B cell (primary cell): ENCODE results near the gene CCDC85B. TPM values are rescaled to one million over a fixed set of nuclear protein-coding genes. Genes with fewer than 3 reads are reported as not detected.

Source experiments
- ATAC-seq: fragments of 200-7000 bp; cut with Tn5 transposase; one replicate; pipeline ENCODE4 v1.10.0; 2021; ENCODE audit warnings: low read depth, mild to moderate bottlenecking, moderate number of reproducible peaks, moderate library complexity
- CTCF ChIA-PET: fragments of 350-600 bp; sonication (Branson Sonifier 250); formaldehyde crosslinking; loops from one replicate; lab custom pipeline; 2021; ENCODE audit warnings: antibody characterized with exemption, inconsistent platforms; lab: Charles Lee
- POLR2A ChIA-PET: fragments of 350-600 bp; sonication (Branson Sonifier 250); formaldehyde crosslinking; loops from one replicate; lab custom pipeline; 2021; ENCODE audit warnings: antibody characterized with exemption; lab: Charles Lee
- DNase-seq: peaks from one replicate; pipeline ENCODE4 v3.0.0; 2013
- H2AFZ ChIP-seq: 2 replicates; pipeline ENCODE4 v1.6.1; 2012; ENCODE audit warnings: mild to moderate bottlenecking, low read depth, low read length; ENCODE audit not compliant: insufficient read depth, poor library complexity, severe bottlenecking
- H3K27ac ChIP-seq, 2 donors: 1 replicate in 1 of 2; 2 replicates in 1 of 2; pipeline ENCODE4 v1.5.1; 2012 to 2013; ENCODE audit warnings: low read length in 2 of 2, mild to moderate bottlenecking in 2 of 2, moderate library complexity in 1 of 2
- H3K27me3 ChIP-seq, 4 experiments: fragments of 200-600 bp in 1 of 4; sonication (generic) in 1 of 4; replicated peaks in 1 of 4; 1 replicate in 2 of 4; 2 replicates in 2 of 4; pipeline versions ENCODE4 v1.6.1 to v1.7.0; 2013 to 2016; ENCODE audit warnings: low read length in 3 of 4, mild to moderate bottlenecking in 2 of 4, mixed read lengths in 1 of 4, moderate library complexity in 1 of 4; ENCODE audit not compliant: insufficient read depth in 4 of 4, control insufficient read depth in 3 of 4; ENCODE audit errors: control extremely low read depth in 1 of 4
- H3K36me3 ChIP-seq, 2 experiments: replicated peaks in 1 of 2; 1 replicate in 1 of 2; 2 replicates in 1 of 2; pipeline versions ENCODE4 v1.6.1 to v1.7.1; 2013; ENCODE audit warnings: low read length in 1 of 2; ENCODE audit not compliant: insufficient read depth in 2 of 2, control insufficient read depth in 1 of 2; ENCODE audit errors: control extremely low read depth in 1 of 2, extremely low read depth in 1 of 2
- H3K4me1 ChIP-seq, 2 donors: fragments of 200-600 bp in 1 of 2; sonication (generic) in 1 of 2; 1 replicate in 1 of 2; 2 replicates in 1 of 2; pipeline versions ENCODE4 v1.5.1 to v1.6.1; 2013 to 2017; ENCODE audit warnings: low read length in 2 of 2; ENCODE audit not compliant: control insufficient read depth in 2 of 2, insufficient read depth in 2 of 2
- H3K4me2 ChIP-seq: replicated peaks from 2 replicates; pipeline ENCODE3; 2012; ENCODE audit warnings: mild to moderate bottlenecking, low read depth, low read length; ENCODE audit not compliant: poor library complexity, severe bottlenecking
- H3K4me3 ChIP-seq, 5 experiments: fragments of 200-600 bp in 1 of 5; sonication (generic) in 1 of 5; 1 replicate in 3 of 5; 2 replicates in 2 of 5; pipeline versions ENCODE4 v1.5.1 to v1.7.0; 2011 to 2016; ENCODE audit warnings: low read length in 4 of 5, mild to moderate bottlenecking in 4 of 5, low read depth in 2 of 5, control low read depth in 1 of 5, moderate library complexity in 1 of 5; ENCODE audit not compliant: insufficient read depth in 1 of 5; ENCODE audit errors: control extremely low read depth in 1 of 5, extremely low read depth in 1 of 5
- H3K79me2 ChIP-seq: fragments of 200-600 bp; sonication (generic); one replicate; pipeline ENCODE4 v1.6.0; 2016; ENCODE audit warnings: low read length; ENCODE audit not compliant: control insufficient read depth, insufficient read depth
- H3K9ac ChIP-seq: fragments of 200-600 bp; sonication (generic); 2 replicates; pipeline ENCODE4 v1.6.1; 2017; ENCODE audit warnings: mild to moderate bottlenecking, low read length, moderate library complexity
- H3K9me3 ChIP-seq, 3 donors: one replicate each; pipeline versions ENCODE4 v1.6.1 to v1.7.1; 2013; ENCODE audit warnings: low read length in 2 of 3; ENCODE audit not compliant: control insufficient read depth in 2 of 3, insufficient read depth in 1 of 3; ENCODE audit errors: control extremely low read depth in 1 of 3
- H4K20me1 ChIP-seq: 2 replicates; pipeline ENCODE4 v1.6.0; 2012; ENCODE audit warnings: mild to moderate bottlenecking, low read length; ENCODE audit not compliant: insufficient read depth, control insufficient read depth, poor library complexity, severe bottlenecking
- H3K27ac Mint-ChIP-seq: one replicate; pipeline ENCODE4 v1.8.0; 2021; ENCODE audit warnings: mixed read lengths
- H3K27me3 Mint-ChIP-seq: one replicate; pipeline ENCODE4 v1.8.0; 2021; ENCODE audit warnings: mixed read lengths
- H3K4me1 Mint-ChIP-seq: one replicate; pipeline ENCODE4 v1.8.0; 2021; ENCODE audit warnings: mixed read lengths
- H3K4me3 Mint-ChIP-seq: one replicate; pipeline ENCODE4 v1.8.0; 2021; ENCODE audit warnings: mixed read lengths
- H3K9me3 Mint-ChIP-seq: one replicate; pipeline ENCODE4 v1.8.0; 2022; ENCODE audit warnings: mixed read lengths; ENCODE audit not compliant: insufficient read depth
- EZH2 ChIP-seq: IDR thresholded peaks from 2 replicates; pipeline ENCODE4 v1.6.1; 2012; ENCODE audit warnings: borderline replicate concordance, low read depth, mild to moderate bottlenecking, moderate library complexity, low read length; ENCODE audit not compliant: insufficient read depth, poor library complexity, severe bottlenecking
- WGBS: methylation state at CpG from one replicate; pipeline ENCODE4 v1.1.5; 2013; ENCODE audit warnings: missing lambda C conversion rate; ENCODE audit not compliant: insufficient coverage; 5-methylcytosine and 5-hydroxymethylcytosine counted together
- intact Hi-C: fragments of 100-400 bp; cut with micrococcal nuclease; formaldehyde crosslinking; loops from one replicate; pipeline ENCODE4 v1.10.0; 2022
- polyA plus RNA-seq: library from polyadenylated mRNA; depleted of rRNA; stranded (reverse); fragments of >200 nt; gene quantifications from 2 replicates; pipeline ENCODE4 v1.2.3, GENCODE V29; 2012
- total RNA-seq, 2 donors: library from RNA; stranded (reverse); fragments of 120-200 nt in 1 of 2; gene quantifications; 1 replicate in 1 of 2; 2 replicates in 1 of 2; pipeline versions ENCODE4 v1.2.3 to v1.2.4, GENCODE V29; 2013 to 2022
- TF ChIP-seq, protein P1 (sequence below): fragments of 200-600 bp; IDR thresholded peaks from one replicate; pipeline ENCODE4 v1.8.0; 2022; ENCODE audit warnings: antibody characterized with exemption, mild to moderate bottlenecking

Gene CCDC85B
- total and polyA plus RNA-seq, 2 donors (not counting 1 experiment from before 2014, with no cell fraction given): 18.2 to 39.5 TPM

DNA sequence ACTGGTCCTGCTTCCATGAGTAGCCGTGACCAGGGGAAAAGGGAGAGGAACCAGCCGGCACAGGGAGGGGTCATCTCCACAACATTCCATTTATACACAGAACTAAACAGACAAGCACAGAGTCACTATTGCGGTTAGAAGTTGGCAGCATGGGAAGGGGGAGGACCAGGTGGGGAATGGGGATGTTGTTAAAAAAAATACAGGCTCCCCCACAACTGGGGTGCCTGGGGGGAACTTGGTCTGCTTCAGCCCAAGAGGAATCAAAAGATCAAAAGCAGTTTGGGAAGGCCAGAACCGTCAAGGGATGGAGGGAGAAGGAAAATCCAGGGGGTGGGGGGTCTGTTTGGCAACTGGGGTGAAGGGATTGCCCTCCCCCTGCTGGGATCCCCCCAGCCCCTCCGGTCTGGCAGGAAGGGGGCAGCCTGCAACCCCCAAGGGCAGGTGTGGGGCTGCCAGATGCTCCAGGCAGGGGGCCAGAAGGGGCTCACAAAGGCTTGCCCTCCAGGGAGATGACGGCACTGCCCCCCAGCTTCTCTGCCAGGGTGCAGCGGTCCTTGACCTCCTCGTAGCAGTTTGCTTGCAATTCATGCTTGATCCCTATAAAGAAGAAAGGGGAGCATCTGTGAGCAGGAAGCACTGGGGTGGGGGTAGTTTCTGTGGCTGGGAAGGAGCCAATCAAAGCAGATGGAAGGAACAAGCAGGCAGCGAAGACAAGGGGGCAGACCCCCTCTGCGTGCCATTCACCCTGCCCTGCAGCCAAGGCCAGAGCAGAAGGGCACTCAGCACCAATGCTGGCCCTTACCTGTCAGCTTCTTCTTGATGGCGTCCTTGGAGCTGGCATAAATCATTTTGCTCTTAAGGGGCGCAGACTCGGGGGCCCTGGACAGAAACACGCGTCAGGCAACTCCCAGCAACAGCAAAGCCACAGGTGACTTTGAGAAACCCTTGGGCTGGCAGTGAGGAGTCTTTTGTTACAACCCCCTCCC lies 35.3 kb upstream of the CCDC85B start:
- no peak overlapping the region for H2AFZ ChIP-seq
- H3K27ac Mint-ChIP-seq: peak overlapping the region; percentile 95
- intact Hi-C loops: loop anchor here (5.0 kb wide), 1 partner anchor 412 kb away; the partner anchor contains the start of gene RAB1B
- peaks cover 43% of the 10 kb centered on the region for H3K79me2 ChIP-seq
- no peaks in the 10 kb centered on the region for H3K9me3 Mint-ChIP-seq
- H3K9me3 ChIP-seq: peaks cover 0 to 15% (median 0%) of the 10 kb centered on the region in 3 donors
- H3K9ac ChIP-seq: no peak overlapping the region
- H3K4me3 Mint-ChIP-seq: peak overlapping the region; percentile 94
- peak overlapping the region; percentile 94 for H3K4me2 ChIP-seq
- 75% methylated on average over 12 of the region's 15 CpGs for WGBS
- no peaks in the 10 kb centered on the region for H3K27me3 Mint-ChIP-seq
- peak; percentile 21 for DNase-seq
- POLR2A ChIA-PET: no interaction called here
- H3K27ac ChIP-seq: no peak overlapping the region
- TF ChIP-seq, protein P1, sequence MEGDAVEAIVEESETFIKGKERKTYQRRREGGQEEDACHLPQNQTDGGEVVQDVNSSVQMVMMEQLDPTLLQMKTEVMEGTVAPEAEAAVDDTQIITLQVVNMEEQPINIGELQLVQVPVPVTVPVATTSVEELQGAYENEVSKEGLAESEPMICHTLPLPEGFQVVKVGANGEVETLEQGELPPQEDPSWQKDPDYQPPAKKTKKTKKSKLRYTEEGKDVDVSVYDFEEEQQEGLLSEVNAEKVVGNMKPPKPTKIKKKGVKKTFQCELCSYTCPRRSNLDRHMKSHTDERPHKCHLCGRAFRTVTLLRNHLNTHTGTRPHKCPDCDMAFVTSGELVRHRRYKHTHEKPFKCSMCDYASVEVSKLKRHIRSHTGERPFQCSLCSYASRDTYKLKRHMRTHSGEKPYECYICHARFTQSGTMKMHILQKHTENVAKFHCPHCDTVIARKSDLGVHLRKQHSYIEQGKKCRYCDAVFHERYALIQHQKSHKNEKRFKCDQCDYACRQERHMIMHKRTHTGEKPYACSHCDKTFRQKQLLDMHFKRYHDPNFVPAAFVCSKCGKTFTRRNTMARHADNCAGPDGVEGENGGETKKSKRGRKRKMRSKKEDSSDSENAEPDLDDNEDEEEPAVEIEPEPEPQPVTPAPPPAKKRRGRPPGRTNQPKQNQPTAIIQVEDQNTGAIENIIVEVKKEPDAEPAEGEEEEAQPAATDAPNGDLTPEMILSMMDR: no peak
- no peak for TF ChIP-seq EZH2
- H3K4me3 ChIP-seq: no peak overlapping the region
- H3K27me3 ChIP-seq: no peaks in the 10 kb centered on the region
- peaks cover 18 to 39% of the 10 kb centered on the region in 2 donors for H3K4me1 ChIP-seq
- peaks cover 0 to 62% of the 10 kb centered on the region in 2 experiments for H3K36me3 ChIP-seq
- ATAC-seq: no peak
- CTCF ChIA-PET: no interaction called here
- peaks cover 47% of the 10 kb centered on the region for H3K4me1 Mint-ChIP-seq
- peaks cover 73% of the 10 kb centered on the region for H4K20me1 ChIP-seq
